ENCODE results near the gene ZEB1. TPM values are rescaled to one million over a fixed set of nuclear protein-coding genes. Genes with fewer than 3 reads are reported as not detected.

Gene ZEB1
- total and polyA plus RNA-seq, 9 of the 15 experiments (the other 6 are each of a cell fraction or from before 2014, with no cell fraction given), result 2.1 to 8.4 (median 4.9) TPM

GRCh38 chr10:31419394-31420063 is 100.5 kb downstream of the ZEB1 start:
- no peak for FAIRE-seq
- no peak overlapping the region for H3K9ac ChIP-seq (ENCODE audit: insufficient read depth in 1 of 2, low read depth in 2 of 2, low read length in 2 of 2)
- ATAC-seq, result no peak
- H3K4me3 ChIP-seq, result no peak overlapping the region
- WGBS (ENCODE audit: insufficient coverage, low coverage, missing lambda C conversion rate), result 17% methylated on average over 4 of the region's 4 CpGs
- intact Hi-C loops (cut with micrococcal nuclease), result no loop called here
- ChIA-PET POLR2A (no interaction called here), CTCF (ENCODE audit: low intra/inter-chr PET ratio) (no interaction called here)
- no peaks in the 10 kb centered on the region for H3K36me3 ChIP-seq (ENCODE audit: control insufficient read depth, insufficient read depth, low read length)
- H3K4me2 ChIP-seq (ENCODE audit: insufficient read depth, low read length), result no peak overlapping the region
- no peak overlapping the region for H3K27ac ChIP-seq (ENCODE audit: extremely low read depth, low read depth, low read length)
- no peaks in the 10 kb centered on the region for H3K27me3 ChIP-seq (ENCODE audit: control insufficient read depth in 2 of 2, insufficient read depth in 2 of 2, low read length in 2 of 2)
- no peaks in the 10 kb centered on the region for H3K9me1 ChIP-seq (ENCODE audit: control insufficient read depth, insufficient read depth, low read length)
- H2AFZ ChIP-seq (ENCODE audit: low read depth, low read length), result no peak overlapping the region
- H4K20me1 ChIP-seq (replicated peaks; ENCODE audit: control insufficient read depth, insufficient read depth, low read length), result no peaks in the 10 kb centered on the region
- no peaks in the 10 kb centered on the region; the same call in 1 of the 2 replicates for H3K9me3 ChIP-seq (replicated peaks; ENCODE audit: control insufficient read depth, insufficient read depth, low read depth, low read length)
- no peaks in the 10 kb centered on the region for H3K79me2 ChIP-seq (ENCODE audit: control insufficient read depth, insufficient read depth, low read length)
- in situ Hi-C loops (cut with MboI), result no loop called here
- BruUV-seq (replicated peaks), result no TSS peak
- no peak for DNase-seq (ENCODE audit: extremely low read depth in 1 of 4, low spot score in 3 of 4)
- H3K4me1 ChIP-seq (replicated peaks in 1 of 2; ENCODE audit: control insufficient read depth in 2 of 2, insufficient read depth in 2 of 2, low read length in 2 of 2), result no peaks in the 10 kb centered on the region
- TF ChIP-seq CCNT2 (IDR thresholded peaks at IDR 0.05; ENCODE audit: borderline replicate concordance, extremely low read depth, insufficient read length, low read depth, low read length), result no peak
- no peak for TF ChIP-seq TOE1 (IDR thresholded peaks at IDR 0.05; ENCODE audit: borderline replicate concordance)
- TF ChIP-seq TOE1 (CRISPR knock-in tag; IDR thresholded peaks at IDR 0.05; ENCODE audit: borderline replicate concordance, low read depth), result no peak
- TF ChIP-seq ZNF740 (CRISPR knock-in tag; IDR thresholded peaks at IDR 0.05), result no peak
- TF ChIP-seq ZNF740 (tag; IDR thresholded peaks at IDR 0.05), result no peak
- TF ChIP-seq ZMIZ1 (IDR thresholded peaks at IDR 0.05; ENCODE audit: low read depth in 2 of 2, low read length in 2 of 2), result no peak
- no peak for TF ChIP-seq RNF2 (IDR thresholded peaks at IDR 0.05)
- TF ChIP-seq, protein P1, sequence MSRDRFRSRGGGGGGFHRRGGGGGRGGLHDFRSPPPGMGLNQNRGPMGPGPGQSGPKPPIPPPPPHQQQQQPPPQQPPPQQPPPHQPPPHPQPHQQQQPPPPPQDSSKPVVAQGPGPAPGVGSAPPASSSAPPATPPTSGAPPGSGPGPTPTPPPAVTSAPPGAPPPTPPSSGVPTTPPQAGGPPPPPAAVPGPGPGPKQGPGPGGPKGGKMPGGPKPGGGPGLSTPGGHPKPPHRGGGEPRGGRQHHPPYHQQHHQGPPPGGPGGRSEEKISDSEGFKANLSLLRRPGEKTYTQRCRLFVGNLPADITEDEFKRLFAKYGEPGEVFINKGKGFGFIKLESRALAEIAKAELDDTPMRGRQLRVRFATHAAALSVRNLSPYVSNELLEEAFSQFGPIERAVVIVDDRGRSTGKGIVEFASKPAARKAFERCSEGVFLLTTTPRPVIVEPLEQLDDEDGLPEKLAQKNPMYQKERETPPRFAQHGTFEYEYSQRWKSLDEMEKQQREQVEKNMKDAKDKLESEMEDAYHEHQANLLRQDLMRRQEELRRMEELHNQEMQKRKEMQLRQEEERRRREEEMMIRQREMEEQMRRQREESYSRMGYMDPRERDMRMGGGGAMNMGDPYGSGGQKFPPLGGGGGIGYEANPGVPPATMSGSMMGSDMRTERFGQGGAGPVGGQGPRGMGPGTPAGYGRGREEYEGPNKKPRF (IDR thresholded peaks at IDR 0.05; ENCODE audit: low read depth, low read length), result no peak
- TF ChIP-seq ZNF699 (CRISPR knock-in tag; IDR thresholded peaks at IDR 0.05; ENCODE audit: insufficient replicate concordance), result no peak
- TF ChIP-seq GABPB2 (CRISPR knock-in tag; conservative IDR thresholded peaks at IDR 0.05), result no peak
- no peak for TF ChIP-seq HSF4 (CRISPR knock-in tag; IDR thresholded peaks at IDR 0.05; ENCODE audit: borderline replicate concordance)
- no peak for TF ChIP-seq ESRRB (CRISPR knock-in tag; IDR thresholded peaks at IDR 0.05; ENCODE audit: borderline replicate concordance)
- no peak for TF ChIP-seq ZNF785 (CRISPR knock-in tag; IDR thresholded peaks at IDR 0.05)
- no peak for TF ChIP-seq SLC30A9 (CRISPR knock-in tag; IDR thresholded peaks at IDR 0.05)
- TF ChIP-seq POLR2AphosphoS5 (IDR thresholded peaks at IDR 0.05; ENCODE audit: control insufficient read depth, insufficient read depth, low read depth, low read length), result no peak
- TF ChIP-seq ZEB2 (IDR thresholded peaks at IDR 0.05), result no peak
- no peak for TF ChIP-seq ELF4 (CRISPR knock-in tag; IDR thresholded peaks at IDR 0.05)
